HG02884 (cell line): ENCODE measurements around the gene FLACC1.
"Not testable (repeated sequence)": the region's sequence is repeated elsewhere in the genome, so short reads cannot be mapped to it uniquely, and the experiment has no call there.

Experiments used
- ATAC-seq: cut with Tn5 transposase; IDR thresholded peaks from one replicate; pipeline ENCODE4 v1.9.1; 2021; ENCODE audit warnings: mild to moderate bottlenecking, moderate library complexity; ENCODE audit not compliant: unreplicated experiment

The FLACC1 gene

GRCh38 chr2:201350879-201351278 lies 6.3 kb downstream of the FLACC1 start:
- ATAC-seq, result no peak

GRCh38 chr2:201349601-201350000 lies 7.5 kb downstream of the FLACC1 start:
- no peak for ATAC-seq

GRCh38 chr2:201348758-201349157 lies 8.4 kb downstream of the FLACC1 start:
- no peak for ATAC-seq

- no peak for ATAC-seq
Measured at GRCh38 chr2:201347138-201347537, 10.0 kb downstream of the FLACC1 start.

GRCh38 chr2:201345625-201346213 lies 11.4 kb downstream of the FLACC1 start:
- ATAC-seq, result no peak

- peak; percentile 81 for ATAC-seq
Measured at GRCh38 chr2:201344663-201345366, 12.3 kb downstream of the FLACC1 start.

GRCh38 chr2:201343559-201343958 lies 13.6 kb downstream of the FLACC1 start:
- ATAC-seq, result no peak

- no peak for ATAC-seq
Measured at GRCh38 chr2:201342923-201343322, 14.2 kb downstream of the FLACC1 start.

GRCh38 chr2:201329409-201329808 lies 27.7 kb downstream of the FLACC1 start:
- no peak for ATAC-seq

- no peak for ATAC-seq
Measured at GRCh38 chr2:201327678-201328077, 29.5 kb downstream of the FLACC1 start.

- ATAC-seq, result no peak
Measured at GRCh38 chr2:201322772-201323171, 34.4 kb downstream of the FLACC1 start.

GRCh38 chr2:201320701-201321100 lies 36.4 kb downstream of the FLACC1 start:
- no peak for ATAC-seq

GRCh38 chr2:201320257-201320656 lies 36.9 kb downstream of the FLACC1 start:
- ATAC-seq, result no peak

GRCh38 chr2:201319511-201319910 lies 37.6 kb downstream of the FLACC1 start:
- no peak for ATAC-seq

GRCh38 chr2:201313362-201313761 lies 43.8 kb downstream of the FLACC1 start:
- ATAC-seq, result no peak

GRCh38 chr2:201308914-201309313 lies 48.2 kb downstream of the FLACC1 start:
- ATAC-seq, result no peak

- no peak for ATAC-seq
Measured at GRCh38 chr2:201307876-201308275, 49.3 kb downstream of the FLACC1 start.

GRCh38 chr2:201299929-201300328 lies 57.2 kb downstream of the FLACC1 start:
- ATAC-seq, result not testable (repeated sequence)

GRCh38 chr2:201298462-201299052 lies 58.6 kb downstream of the FLACC1 start:
- ATAC-seq, result no peak

- not testable (repeated sequence) for ATAC-seq
Measured at GRCh38 chr2:201290457-201291148, 66.5 kb downstream of the FLACC1 start.

GRCh38 chr2:201285499-201285898 lies 71.6 kb downstream of the FLACC1 start:
- no peak for ATAC-seq
